HepG2 (cell line): Measurements from ENCODE around the gene CASD1. TPM values are rescaled to one million over a fixed set of nuclear protein-coding genes. Genes with fewer than 3 reads are reported as not detected.

Experiments
- BCL6 ChIP-seq: IDR thresholded peaks from 2 replicates; pipeline ENCODE4 v1.6.1; 2016; ENCODE audit warnings: missing genetic modification reagents, missing compliant biosample characterization
- FOXA3 ChIP-seq: IDR thresholded peaks from 2 replicates; pipeline ENCODE4 v1.6.1; 2016; ENCODE audit warnings: missing genetic modification reagents, missing compliant biosample characterization
- FOXP4 ChIP-seq: sonication (generic); formaldehyde crosslinking; IDR thresholded peaks from 2 replicates; pipeline ENCODE4 v1.4.0; 2020; ENCODE audit warnings: missing genetic modification reagents
- HIC2 ChIP-seq: sonication (generic); formaldehyde crosslinking; IDR thresholded peaks from 2 replicates; pipeline ENCODE4 v1.9.0; 2022; ENCODE audit warnings: low read depth, missing genetic modification reagents
- HOXA3 ChIP-seq: sonication (generic); formaldehyde crosslinking; IDR thresholded peaks from 2 replicates; pipeline ENCODE4 v1.5.0; 2020; ENCODE audit warnings: missing genetic modification reagents
- ZNF318 ChIP-seq: sonication (generic); formaldehyde crosslinking; IDR thresholded peaks from 2 replicates; pipeline ENCODE4 v1.4.0; 2020; ENCODE audit warnings: mild to moderate bottlenecking, missing genetic modification reagents
- ZNF407 ChIP-seq: sonication (generic); formaldehyde crosslinking; IDR thresholded peaks from one replicate; pipeline ENCODE4 v1.5.1; 2020; ENCODE audit warnings: mild to moderate bottlenecking, missing genetic modification reagents; ENCODE audit errors: not compliant biosample characterization
- ZNF446 ChIP-seq: sonication (generic); formaldehyde crosslinking; IDR thresholded peaks from 2 replicates; pipeline ENCODE4 v1.5.0; 2020; ENCODE audit warnings: mild to moderate bottlenecking, missing genetic modification reagents
- ZNF75D ChIP-seq: sonication (generic); formaldehyde crosslinking; IDR thresholded peaks from 2 replicates; pipeline ENCODE4 v1.8.1; 2023; ENCODE audit warnings: missing genetic modification reagents, mild to moderate bottlenecking, borderline replicate concordance
- polyA plus RNA-seq, 8 experiments: library from polyadenylated mRNA; depleted of rRNA in 3 of 8; stranded (reverse) in 7 of 8; unstranded in 1 of 8; fragments of >200 nt; fragmentation: Illumina TruSeq in 4 of 8; extraction: Trizol in 4 of 8; gene quantifications; 2 replicates each; pipeline versions ENCODE4 v1.2.1 to v1.2.3, GENCODE V29; 2011 to 2016; ENCODE audit warnings: low read depth in 4 of 8, missing spikeins in 1 of 8, mixed read lengths in 1 of 8; ENCODE audit not compliant: insufficient read depth in 1 of 8
- total RNA-seq, 5 experiments: library from RNA; depleted of rRNA; stranded (reverse); fragments of >200 nt; fragmentation: Illumina TruSeq; extraction: Trizol; gene quantifications; 2 replicates each; pipeline ENCODE4 v1.2.3, GENCODE V29; 2016; ENCODE audit warnings: low read depth in 1 of 5

Gene CASD1
- total and polyA plus RNA-seq, 2 of the 13 experiments (the other 11 are each of a cell fraction or from before 2014, with no cell fraction given) = 22.9 to 32.6 TPM

- no peak for TF ChIP-seq HIC2 (CRISPR knock-in tag)
- peak; percentile 27; the same call in 1 of the 2 replicates for TF ChIP-seq BCL6 (CRISPR knock-in tag)
- TF ChIP-seq FOXP4 (CRISPR knock-in tag) = 0 out of 2 replicates have a peak, but pooled peaks have one; percentile 37
- TF ChIP-seq ZNF407 (CRISPR knock-in tag) = no peak
- TF ChIP-seq ZNF75D (CRISPR knock-in tag) = no peak
- TF ChIP-seq ZNF318 (CRISPR knock-in tag) = no peak
- no peak for TF ChIP-seq HOXA3 (CRISPR knock-in tag)
- TF ChIP-seq ZNF446 (CRISPR knock-in tag) = no peak
- peak; percentile 81 for TF ChIP-seq FOXA3 (CRISPR knock-in tag)
These were observed 31.7 kb upstream of the CASD1 start (continued) for GRCh38 chr7:94477878-94478277.
